GM10266 (cell line): ENCODE results near the gene DGKI.

Source experiments
- DNase-seq: peaks from one replicate; pipeline ENCODE4 v3.0.0; 2012; ENCODE audit errors: extremely low spot score
- TF ChIP-seq, protein P1 (sequence below): IDR thresholded peaks from 2 replicates; pipeline ENCODE4 v1.5.1; 2012; ENCODE audit warnings: mild to moderate bottlenecking, low read depth; ENCODE audit not compliant: control insufficient read depth, insufficient read depth; ENCODE audit errors: missing control alignments

DGKI gene

GRCh38 chr7:137886746-137887145 lies 40.0 kb upstream of the DGKI start:
- TF ChIP-seq, protein P1, sequence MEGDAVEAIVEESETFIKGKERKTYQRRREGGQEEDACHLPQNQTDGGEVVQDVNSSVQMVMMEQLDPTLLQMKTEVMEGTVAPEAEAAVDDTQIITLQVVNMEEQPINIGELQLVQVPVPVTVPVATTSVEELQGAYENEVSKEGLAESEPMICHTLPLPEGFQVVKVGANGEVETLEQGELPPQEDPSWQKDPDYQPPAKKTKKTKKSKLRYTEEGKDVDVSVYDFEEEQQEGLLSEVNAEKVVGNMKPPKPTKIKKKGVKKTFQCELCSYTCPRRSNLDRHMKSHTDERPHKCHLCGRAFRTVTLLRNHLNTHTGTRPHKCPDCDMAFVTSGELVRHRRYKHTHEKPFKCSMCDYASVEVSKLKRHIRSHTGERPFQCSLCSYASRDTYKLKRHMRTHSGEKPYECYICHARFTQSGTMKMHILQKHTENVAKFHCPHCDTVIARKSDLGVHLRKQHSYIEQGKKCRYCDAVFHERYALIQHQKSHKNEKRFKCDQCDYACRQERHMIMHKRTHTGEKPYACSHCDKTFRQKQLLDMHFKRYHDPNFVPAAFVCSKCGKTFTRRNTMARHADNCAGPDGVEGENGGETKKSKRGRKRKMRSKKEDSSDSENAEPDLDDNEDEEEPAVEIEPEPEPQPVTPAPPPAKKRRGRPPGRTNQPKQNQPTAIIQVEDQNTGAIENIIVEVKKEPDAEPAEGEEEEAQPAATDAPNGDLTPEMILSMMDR: no peak
- DNase-seq: no peak

GRCh38 chr7:137886281-137886680 lies 39.5 kb upstream of the DGKI start:
- TF ChIP-seq, protein P1: no peak
- DNase-seq: no peak

GRCh38 chr7:137885678-137886077 lies 38.9 kb upstream of the DGKI start:
- DNase-seq: no peak
- TF ChIP-seq, protein P1: no peak

DNA sequence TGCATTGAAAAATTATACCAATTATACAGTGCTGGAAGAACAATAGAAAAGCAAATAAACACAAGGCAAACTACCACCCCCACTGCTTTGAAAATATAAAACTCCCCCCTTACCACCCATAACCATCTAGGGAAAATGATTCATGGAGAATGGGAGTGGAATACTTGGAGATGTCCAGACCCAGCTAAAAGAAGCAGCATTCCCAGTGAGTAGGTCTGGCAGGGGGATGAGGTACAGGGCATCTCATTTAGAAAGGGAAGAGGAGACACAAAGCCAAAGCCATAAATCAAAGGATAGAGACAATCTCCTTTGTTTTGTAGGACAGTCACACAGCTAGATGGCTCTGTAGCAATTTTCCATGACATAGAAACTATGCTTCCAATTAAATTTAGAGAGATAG lies 36.0 kb upstream of the DGKI start:
- TF ChIP-seq, protein P1: no peak
- DNase-seq: no peak

DNA sequence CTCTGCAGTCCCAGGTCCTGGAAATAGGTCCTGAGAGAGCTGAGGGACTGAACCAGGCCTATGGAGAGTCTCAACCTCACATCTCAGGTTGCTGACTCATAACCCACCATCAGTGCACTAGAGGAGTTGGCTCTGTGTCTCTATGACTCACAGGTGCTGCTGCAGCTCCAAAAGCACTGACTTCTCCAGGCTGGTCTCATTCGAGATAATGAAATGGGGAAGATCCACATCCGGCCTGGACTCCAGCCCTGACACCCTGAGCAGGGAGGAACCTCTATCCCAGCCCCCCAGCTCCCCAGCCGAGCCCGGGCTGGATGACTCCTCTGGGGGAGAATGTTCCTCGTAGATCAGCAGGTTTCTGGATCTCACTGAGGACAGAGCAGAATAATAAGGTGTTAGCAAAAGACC lies 35.5 kb upstream of the DGKI start:
- TF ChIP-seq, protein P1: no peak
- DNase-seq: peak; percentile 35

DNA sequence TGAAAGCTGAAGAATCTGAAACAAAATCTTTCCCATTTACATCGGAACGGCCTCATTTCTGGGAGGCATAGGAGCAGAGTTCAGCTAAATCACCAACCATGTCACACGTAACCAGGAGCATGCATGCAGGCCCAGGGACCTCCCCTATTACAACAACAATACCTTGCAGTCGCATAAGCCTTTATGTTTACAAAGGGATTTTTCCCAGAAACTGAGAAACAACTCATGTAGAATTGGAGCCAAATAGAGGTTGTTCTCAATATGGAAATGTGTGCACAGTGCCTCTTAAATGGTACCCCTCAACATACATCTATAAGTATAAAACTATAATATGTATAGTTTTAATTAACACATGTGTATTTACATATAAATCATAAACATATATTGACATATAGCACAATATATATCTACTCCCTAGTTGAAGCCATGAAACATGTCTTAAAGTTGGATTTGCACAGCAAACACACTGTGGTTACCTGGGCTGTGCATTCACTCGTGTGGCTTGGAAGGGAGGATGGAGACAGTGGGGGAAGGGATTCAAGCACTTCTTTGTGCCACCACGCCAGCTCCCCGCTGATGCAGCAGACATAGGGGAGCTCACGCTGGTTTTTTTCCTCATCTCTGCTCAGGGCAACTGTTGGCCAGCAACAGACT lies 35.0 kb upstream of the DGKI start:
- TF ChIP-seq, protein P1: no peak
- no peak for DNase-seq

DNA sequence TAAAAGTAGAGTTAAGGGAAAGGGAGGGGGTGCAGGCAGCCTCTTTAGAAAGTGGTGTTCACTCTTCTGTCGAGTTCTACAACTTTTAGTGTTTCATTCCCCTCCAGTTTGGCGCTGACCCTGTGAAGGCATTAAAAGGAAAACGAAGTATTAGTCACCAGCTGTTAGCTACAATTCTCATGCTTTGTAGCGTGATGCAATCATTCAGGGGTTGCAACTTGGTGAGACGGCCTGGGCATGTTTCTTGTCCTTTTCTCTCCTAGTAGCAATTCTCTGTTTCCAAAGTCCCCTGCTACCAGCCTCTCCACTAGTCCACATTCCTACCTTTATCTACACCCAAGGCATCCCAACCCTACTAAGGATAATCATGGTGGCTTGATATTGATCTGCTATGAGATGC lies 33.7 kb upstream of the DGKI start:
- no peak for DNase-seq
- TF ChIP-seq, protein P1: no peak
